Measurements from ENCODE around the gene CNTLN.

The CNTLN gene

DNA sequence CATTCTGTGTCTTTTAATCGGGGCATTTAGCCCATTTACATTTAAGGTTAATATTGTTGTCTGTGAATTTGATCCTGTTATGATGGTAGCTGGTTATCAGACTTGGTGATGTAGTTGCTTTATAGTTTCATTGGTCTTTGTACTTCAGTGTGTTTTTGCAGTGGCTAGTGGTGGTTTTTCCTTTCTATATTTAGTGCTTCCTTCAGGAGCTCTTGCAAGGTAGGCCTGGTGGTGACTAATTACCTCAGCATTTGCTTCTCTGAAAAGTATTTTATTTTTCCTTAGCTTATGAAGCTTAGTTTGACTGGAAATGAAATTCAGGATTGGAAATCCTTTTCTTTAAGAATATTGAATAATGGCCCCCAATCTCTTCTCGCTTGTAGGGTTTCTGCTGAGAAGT, 156.9 kb downstream of the CNTLN start:
- H2AFZ ChIP-seq = no peak overlapping the region
- H3K9ac ChIP-seq = no peak overlapping the region
- H3K4me1 ChIP-seq = no peaks in the 10 kb centered on the region
- no peaks in the 10 kb centered on the region for H3K27me3 ChIP-seq (ENCODE audit: control insufficient read depth, insufficient read depth, low read length)
- H3K9me3 ChIP-seq (ENCODE audit: control insufficient read depth, low read length) = no peaks in the 10 kb centered on the region
- no peaks in the 10 kb centered on the region for H3K79me2 ChIP-seq
- no peak overlapping the region for H3K4me3 ChIP-seq (ENCODE audit: low read depth, low read length)
- H3K4me2 ChIP-seq (ENCODE audit: low read length) = no peak overlapping the region
- H3K27ac ChIP-seq = no peak overlapping the region
- H3K36me3 ChIP-seq (ENCODE audit: control insufficient read depth, insufficient read depth, low read length) = no peaks in the 10 kb centered on the region
- TF ChIP-seq CTCF (IDR thresholded peaks at IDR 0.05) = no peak

GRCh38 chr9:17293685-17294084, 158.8 kb downstream of the CNTLN start:
- no peak overlapping the region for H2AFZ ChIP-seq
- H3K4me2 ChIP-seq (ENCODE audit: low read length) = no peak overlapping the region
- no peaks in the 10 kb centered on the region for H3K27me3 ChIP-seq (ENCODE audit: control insufficient read depth, insufficient read depth, low read length)
- no peak overlapping the region for H3K27ac ChIP-seq
- no peaks in the 10 kb centered on the region for H3K36me3 ChIP-seq (ENCODE audit: control insufficient read depth, insufficient read depth, low read length)
- no peak overlapping the region for H3K9ac ChIP-seq
- no peak for TF ChIP-seq CTCF (IDR thresholded peaks at IDR 0.05)
- no peaks in the 10 kb centered on the region for H3K4me1 ChIP-seq
- no peaks in the 10 kb centered on the region for H3K9me3 ChIP-seq (ENCODE audit: control insufficient read depth, low read length)
- H3K4me3 ChIP-seq (ENCODE audit: low read depth, low read length) = no peak overlapping the region
- H3K79me2 ChIP-seq = no peaks in the 10 kb centered on the region

- no peaks in the 10 kb centered on the region for H3K36me3 ChIP-seq (ENCODE audit: control insufficient read depth, insufficient read depth, low read length)
- no peaks in the 10 kb centered on the region for H3K79me2 ChIP-seq
- no peak overlapping the region for H3K9ac ChIP-seq
These were observed 160.2 kb downstream of the CNTLN start for GRCh38 chr9:17294822-17295624.

DNA sequence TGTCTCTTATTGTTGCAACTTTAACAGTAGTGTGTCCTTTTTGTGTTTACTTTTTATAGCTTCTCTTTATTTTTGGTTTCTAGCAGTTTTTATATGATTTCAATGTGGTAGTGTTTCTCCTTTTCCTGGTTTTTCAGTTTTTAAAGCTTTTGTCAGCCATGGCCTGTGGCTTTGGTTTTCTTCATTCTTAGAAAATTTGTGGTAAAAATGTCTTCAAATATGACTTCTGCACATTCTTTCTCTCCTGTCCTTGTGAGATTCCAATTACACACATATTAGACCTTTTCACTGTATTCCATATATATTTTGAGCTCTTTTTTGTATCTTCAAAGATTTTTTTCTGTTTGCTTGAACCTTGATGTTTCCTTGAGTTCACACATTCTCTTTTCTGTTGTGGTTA, 180.5 kb downstream of the CNTLN start:
- no peak overlapping the region for H3K9ac ChIP-seq
- H3K4me3 ChIP-seq (ENCODE audit: low read depth, low read length) = no peak overlapping the region
- no peaks in the 10 kb centered on the region for H3K4me1 ChIP-seq
- H3K27me3 ChIP-seq (ENCODE audit: control insufficient read depth, insufficient read depth, low read length) = no peaks in the 10 kb centered on the region
- no peaks in the 10 kb centered on the region for H3K9me3 ChIP-seq (ENCODE audit: control insufficient read depth, low read length)
- TF ChIP-seq CTCF (IDR thresholded peaks at IDR 0.05) = no peak
- no peak overlapping the region for H2AFZ ChIP-seq
- H3K36me3 ChIP-seq (ENCODE audit: control insufficient read depth, insufficient read depth, low read length) = no peaks in the 10 kb centered on the region
- no peak overlapping the region for H3K27ac ChIP-seq
- H3K4me2 ChIP-seq (ENCODE audit: low read length) = no peak overlapping the region
- H3K79me2 ChIP-seq = no peaks in the 10 kb centered on the region

More at GRCh38 chr9:17294822-17295624, 160.2 kb downstream of the CNTLN start:
- Histone ChIP-seq H3K9me3 (ENCODE audit: control insufficient read depth, low read length) (no peaks in the 10 kb centered on the region), H3K27me3 (ENCODE audit: control insufficient read depth, insufficient read depth, low read length) (no peaks in the 10 kb centered on the region), H3K4me2 (ENCODE audit: low read length) (no peak overlapping the region), H3K27ac (no peak overlapping the region), H3K4me1 (no peaks in the 10 kb centered on the region), H2AFZ (no peak overlapping the region), H3K4me3 (ENCODE audit: low read depth, low read length) (no peak overlapping the region)
- TF ChIP-seq CTCF (IDR thresholded peaks at IDR 0.05) = no peak

GRCh38 chr9:17318821-17319320, 184.0 kb downstream of the CNTLN start:
- Histone ChIP-seq H3K4me1 (no peaks in the 10 kb centered on the region), H3K27me3 (ENCODE audit: control insufficient read depth, insufficient read depth, low read length) (no peaks in the 10 kb centered on the region), H3K79me2 (no peaks in the 10 kb centered on the region), H2AFZ (no peak overlapping the region), H3K36me3 (ENCODE audit: control insufficient read depth, insufficient read depth, low read length) (no peaks in the 10 kb centered on the region), H3K9me3 (ENCODE audit: control insufficient read depth, low read length) (no peaks in the 10 kb centered on the region), H3K4me2 (ENCODE audit: low read length) (no peak overlapping the region), H3K4me3 (ENCODE audit: low read depth, low read length) (no peak overlapping the region), H3K9ac (no peak overlapping the region), H3K27ac (no peak overlapping the region)
- TF ChIP-seq CTCF (IDR thresholded peaks at IDR 0.05) = no peak
